Type B pancreatic cell (in vitro differentiated cells): ENCODE results near the gene CDCA3. TPM values are rescaled to one million over a fixed set of nuclear protein-coding genes. Genes with fewer than 3 reads are reported as not detected.
"Not testable (repeated sequence)": the region's sequence is repeated elsewhere in the genome, so short reads cannot be mapped to it uniquely, and the experiment has no call there.

Experiments used
- DNase-seq: peaks from one replicate; pipeline ENCODE4 v3.0.0; 2021; ENCODE audit warnings: mixed read lengths; ENCODE audit not compliant: unreplicated experiment; ENCODE audit errors: extremely low spot score
- H3K27ac Mint-ChIP-seq: 2 replicates; pipeline ENCODE4 v1.8.0; 2021; ENCODE audit warnings: mild to moderate bottlenecking, mixed read lengths
- H3K27me3 Mint-ChIP-seq: 2 replicates; pipeline ENCODE4 v1.8.0; 2021; ENCODE audit warnings: mixed read lengths
- H3K36me3 Mint-ChIP-seq: 2 replicates; pipeline ENCODE4 v1.8.0; 2021; ENCODE audit warnings: mixed read lengths
- H3K4me1 Mint-ChIP-seq: one replicate; pipeline ENCODE4 v1.8.0; 2021; ENCODE audit warnings: mixed read lengths; ENCODE audit not compliant: unreplicated experiment
- H3K4me3 Mint-ChIP-seq: 2 replicates; pipeline ENCODE4 v1.8.0; 2021; ENCODE audit warnings: mild to moderate bottlenecking, mixed read lengths
- H3K9me3 Mint-ChIP-seq: 2 replicates; pipeline ENCODE4 v1.8.0; 2021; ENCODE audit warnings: mixed read lengths
- CTCF ChIP-seq: fragments of 200-600 bp; sonication (generic); conservative IDR thresholded peaks from 2 replicates; pipeline ENCODE4 v1.5.0; 2021; ENCODE audit warnings: antibody characterized with exemption, mild to moderate bottlenecking
- total RNA-seq: library from RNA; stranded (reverse); gene quantifications from 2 replicates; pipeline ENCODE4 v1.2.1, GENCODE V29; 2021; ENCODE audit warnings: low replicate concordance

Gene CDCA3
- total RNA-seq, 1 donor from 2014 or later = 33.5 TPM

DNA sequence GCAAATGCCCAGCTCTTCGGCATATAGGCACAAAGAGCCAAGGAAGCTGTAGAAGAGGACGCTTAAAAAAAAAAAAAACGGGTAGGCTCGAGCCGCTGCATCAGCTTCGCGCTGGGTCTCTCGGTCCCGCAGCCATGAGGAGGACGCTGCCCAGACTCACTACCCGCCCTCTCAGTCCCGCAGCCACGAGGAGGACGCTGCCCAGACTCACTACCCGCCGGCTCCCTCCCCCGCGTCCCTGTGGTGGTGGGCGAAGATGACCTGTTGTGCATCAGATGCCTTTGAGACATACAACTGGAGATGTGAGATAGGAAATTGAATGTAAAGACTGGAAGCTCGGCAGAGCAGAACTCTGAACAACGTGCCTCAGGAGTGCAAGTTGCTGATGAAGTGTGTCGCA is 33.5 kb upstream of the CDCA3 start:
- TF ChIP-seq CTCF = no peak
- peaks cover 3% of the 10 kb centered on the region for H3K36me3 Mint-ChIP-seq
- H3K27ac Mint-ChIP-seq = no peak overlapping the region
- no peak for DNase-seq
- H3K9me3 Mint-ChIP-seq = no peaks in the 10 kb centered on the region
- H3K4me1 Mint-ChIP-seq = peaks cover 3% of the 10 kb centered on the region
- H3K4me3 Mint-ChIP-seq = no peak overlapping the region
- H3K27me3 Mint-ChIP-seq = no peaks in the 10 kb centered on the region

DNA sequence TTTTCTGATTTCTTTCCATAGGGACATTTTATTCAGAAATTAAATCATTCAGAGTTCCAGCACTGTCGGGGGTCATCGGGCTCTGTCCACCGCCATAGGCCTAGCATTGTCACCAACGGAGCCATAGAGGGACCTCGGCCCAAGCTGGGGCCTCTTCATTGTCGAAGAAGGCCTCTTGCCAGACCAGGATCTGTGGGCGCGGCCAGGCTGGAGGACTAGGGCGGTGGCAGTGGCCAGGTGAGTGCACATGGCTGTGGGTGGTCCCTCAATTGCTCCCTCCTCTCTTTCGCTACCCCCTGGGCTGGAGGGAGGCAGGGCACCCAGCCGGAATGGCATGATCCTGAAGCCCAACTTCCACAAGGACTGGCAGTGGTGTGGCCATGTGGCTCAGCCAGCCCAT is 32.6 kb upstream of the CDCA3 start:
- Mint-ChIP-seq H3K36me3 (peaks cover 3% of the 10 kb centered on the region), H3K27ac (no peak overlapping the region), H3K4me1 (peaks cover 3% of the 10 kb centered on the region), H3K9me3 (no peaks in the 10 kb centered on the region), H3K4me3 (no peak overlapping the region), H3K27me3 (no peaks in the 10 kb centered on the region)
- DNase-seq = no peak
- TF ChIP-seq CTCF = no peak

- peaks cover under 1% of the 10 kb centered on the region for H3K4me1 Mint-ChIP-seq
- H3K36me3 Mint-ChIP-seq = peaks cover 3% of the 10 kb centered on the region
- TF ChIP-seq CTCF = no peak
- H3K27ac Mint-ChIP-seq = no peak overlapping the region
- no peaks in the 10 kb centered on the region for H3K9me3 Mint-ChIP-seq
- DNase-seq = no peak
- H3K4me3 Mint-ChIP-seq = no peak overlapping the region
- H3K27me3 Mint-ChIP-seq = no peaks in the 10 kb centered on the region
Measured at GRCh38 chr12:6883252-6883651, 32.2 kb upstream of the CDCA3 start.

GRCh38 chr12:6879824-6880223 is 28.7 kb upstream of the CDCA3 start:
- peaks cover 10% of the 10 kb centered on the region for H3K36me3 Mint-ChIP-seq
- DNase-seq, H3K27ac Mint-ChIP-seq, H3K4me1 Mint-ChIP-seq, H3K27me3 Mint-ChIP-seq, H3K9me3 Mint-ChIP-seq, H3K4me3 Mint-ChIP-seq: not testable (repeated sequence)

GRCh38 chr12:6874015-6874368 is 22.9 kb upstream of the CDCA3 start:
- not testable (repeated sequence) for H3K27me3 Mint-ChIP-seq
- H3K4me1 Mint-ChIP-seq = peaks cover 23% of the 10 kb centered on the region

GRCh38 chr12:6873094-6874014 is 22.3 kb upstream of the CDCA3 start, which contains the start of gene SPSB2:
TSS of gene SPSB2 (minus strand) at chr12:6873303. CDS start at chr12:6872901, 402 bp downstream.
- Mint-ChIP-seq H3K4me1 (peaks cover 29% of the 10 kb centered on the region), H3K27me3 (no peaks in the 10 kb centered on the region), H3K4me3 (peak within 1 kb of the TSS; percentile 89), H3K36me3 (peaks cover 28% of the 10 kb centered on the region), H3K27ac (peak within 1 kb of the TSS; percentile 89), H3K9me3 (no peaks in the 10 kb centered on the region)
- TF ChIP-seq CTCF = no peak
- DNase-seq = peak; percentile 99

More at GRCh38 chr12:6874015-6874368, 22.9 kb upstream of the CDCA3 start:
- Mint-ChIP-seq H3K4me3 (peak overlapping the region; percentile 89), H3K27ac (peak overlapping the region; percentile 75), H3K36me3 (peaks cover 23% of the 10 kb centered on the region)
- H3K9me3 Mint-ChIP-seq, DNase-seq: not testable (repeated sequence)
